ENCODE measurements around the gene AGL.
"Not testable (repeated sequence)": the region's sequence is repeated elsewhere in the genome, so short reads cannot be mapped to it uniquely, and the experiment has no call there.

The AGL gene

DNA sequence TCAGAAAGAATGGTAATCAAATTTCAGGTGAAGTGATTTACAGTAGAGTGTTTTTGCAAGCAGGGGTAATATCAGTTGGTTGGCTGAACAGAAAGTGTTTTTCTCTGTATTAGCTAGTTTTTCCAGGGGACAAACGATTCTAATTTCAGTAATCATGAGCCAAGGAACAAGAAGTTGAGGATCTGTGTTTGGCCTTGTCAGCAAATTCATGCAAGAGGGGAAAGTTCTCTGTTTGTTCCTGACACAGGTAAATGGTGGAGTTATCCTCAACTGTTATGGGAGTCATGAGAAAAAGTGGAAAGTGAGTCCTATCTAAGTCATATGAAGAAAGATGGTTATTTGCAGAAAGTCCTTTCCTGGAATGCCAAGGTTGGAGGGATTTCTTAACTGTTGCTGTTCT lies 95.0 kb downstream of the AGL start:
- no peak for DNase-seq

DNA sequence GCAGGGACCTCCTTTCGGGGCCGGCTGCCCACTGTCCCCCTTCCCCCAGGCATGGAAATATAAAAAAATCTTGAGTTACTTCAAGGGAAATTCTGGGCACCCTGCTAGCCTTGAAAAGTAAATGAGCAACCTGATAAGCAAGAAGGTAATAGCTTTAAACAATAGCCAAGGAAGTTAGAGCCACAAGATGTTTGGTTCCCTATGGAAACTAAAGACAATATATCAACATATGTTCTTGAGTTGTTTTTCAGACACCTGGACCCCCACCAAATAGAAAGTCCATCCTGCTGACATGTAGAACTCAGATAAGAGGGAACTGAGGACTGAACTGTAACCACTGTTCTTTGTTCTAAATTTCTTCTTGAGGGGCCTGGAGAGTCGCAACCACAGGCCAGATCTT lies 100.3 kb downstream of the AGL start:
- no peak for DNase-seq

DNA sequence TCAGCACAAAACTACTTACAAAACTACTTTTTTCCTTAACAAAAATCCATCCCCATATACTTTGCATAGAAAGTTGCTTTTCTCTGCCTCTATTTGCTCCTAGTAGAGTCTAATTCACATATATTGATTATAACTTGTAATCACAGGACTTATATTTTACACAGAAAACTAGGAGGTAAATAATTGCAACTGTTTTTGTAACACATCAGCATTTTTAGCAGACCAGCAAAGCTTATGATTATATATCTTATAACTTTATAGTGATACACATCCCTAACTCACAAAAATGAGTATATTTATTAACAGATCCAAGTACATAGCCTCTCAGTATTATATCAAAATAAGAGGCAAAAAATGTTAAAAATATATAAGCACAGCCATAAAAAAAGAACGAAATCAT lies 102.4 kb downstream of the AGL start:
- DNase-seq = no peak

DNA sequence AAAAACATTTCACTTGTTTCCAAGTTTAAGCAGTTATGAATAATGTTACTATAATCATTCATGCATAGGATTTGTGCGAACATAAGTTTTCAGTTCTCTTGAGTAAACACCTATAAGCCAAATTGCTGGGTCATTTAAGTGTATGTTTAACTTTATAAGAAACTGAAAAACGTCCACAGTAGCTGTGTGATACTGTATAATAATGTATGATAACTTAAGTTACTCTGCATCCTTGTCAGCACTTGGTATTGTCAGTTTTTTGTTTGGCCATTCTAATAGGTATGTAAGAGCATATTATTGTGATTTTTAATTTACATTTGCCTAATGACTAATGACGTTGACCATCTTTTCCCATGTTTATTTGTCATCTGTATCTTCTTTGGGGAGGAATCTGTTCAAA lies 105.2 kb downstream of the AGL start:
- no peak for DNase-seq

DNA sequence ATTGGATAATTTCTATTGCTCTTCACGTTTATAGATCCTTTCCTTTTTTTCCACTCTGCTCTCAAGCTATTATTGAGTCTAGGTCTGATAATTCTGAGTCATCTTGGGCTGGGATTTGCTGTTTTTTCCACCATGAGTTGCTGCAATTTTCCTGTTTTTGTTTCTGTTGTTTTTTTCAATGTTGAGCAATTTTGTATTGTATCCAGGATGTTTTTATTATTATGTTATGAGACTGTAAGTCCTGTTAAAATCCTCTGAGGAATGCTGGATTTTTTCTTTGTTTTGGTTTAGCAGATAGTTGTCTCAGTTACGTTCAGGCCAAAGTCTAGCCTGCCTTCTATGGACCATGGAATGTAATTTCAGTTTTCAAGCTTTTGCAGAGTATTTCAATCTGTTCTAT lies 106.6 kb downstream of the AGL start:
- no peak for DNase-seq

DNA sequence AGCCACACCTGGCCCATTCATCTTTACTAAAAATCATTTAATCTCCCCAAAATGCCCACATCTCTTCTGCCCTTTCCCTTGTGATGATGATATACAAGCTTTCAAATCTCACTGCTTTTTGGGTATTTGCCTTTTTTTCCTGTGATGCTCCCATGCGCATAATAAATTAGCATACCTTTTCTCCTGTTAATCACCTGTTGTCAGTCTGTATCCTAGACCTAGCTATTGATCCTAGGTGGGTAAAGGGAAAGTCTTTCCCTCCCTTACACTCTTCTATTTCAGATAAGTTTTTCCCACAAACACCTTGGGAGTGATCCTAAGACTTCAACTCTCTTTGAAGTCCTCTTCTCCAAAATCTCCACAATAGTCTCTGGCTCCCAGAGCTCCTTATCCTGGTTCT lies 107.7 kb downstream of the AGL start:
- DNase-seq = no peak

DNA sequence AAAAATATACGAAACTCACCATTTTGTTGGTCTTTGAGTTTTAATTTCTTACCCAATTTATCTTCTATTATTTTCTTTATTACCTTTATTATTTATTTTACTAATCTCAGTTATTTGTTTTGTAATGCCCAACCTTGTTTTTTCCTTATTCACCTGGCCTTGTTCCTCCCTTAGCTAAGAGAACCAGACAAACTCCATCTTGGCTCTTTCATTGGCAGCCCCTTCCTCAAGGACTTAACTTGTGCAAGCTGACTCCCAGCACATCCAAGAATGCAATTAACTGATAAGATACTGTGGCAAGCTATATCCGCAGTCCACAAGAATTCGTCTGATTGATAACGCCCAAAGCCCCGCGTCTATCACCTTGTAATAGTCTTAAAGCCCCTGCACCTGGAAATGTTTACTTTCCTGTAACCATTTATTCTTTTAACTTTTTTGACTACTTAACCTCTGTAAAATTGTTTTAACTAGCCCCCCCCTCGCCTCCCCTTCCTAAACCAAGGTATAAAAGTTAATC lies 109.1 kb downstream of the AGL start:
- not testable (repeated sequence) for DNase-seq

DNA sequence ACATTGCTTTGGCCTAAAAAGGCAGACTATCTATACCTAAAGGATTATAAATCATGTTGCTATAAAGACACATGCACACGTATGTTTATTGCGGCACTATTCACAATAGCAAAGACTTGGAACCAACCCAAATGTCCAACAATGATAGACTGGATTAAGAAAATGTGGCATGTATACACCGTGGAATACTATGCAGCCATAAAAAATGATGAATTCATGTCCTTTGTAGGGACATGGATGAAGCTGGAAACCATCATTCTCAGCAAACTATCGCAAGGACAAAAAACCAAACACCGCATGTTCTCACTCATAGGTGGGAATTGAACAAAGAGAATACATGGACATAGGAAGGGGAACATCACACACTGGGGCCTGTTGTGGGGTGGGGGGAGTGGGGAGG lies 110.1 kb downstream of the AGL start:
- not testable (repeated sequence) for DNase-seq

DNA sequence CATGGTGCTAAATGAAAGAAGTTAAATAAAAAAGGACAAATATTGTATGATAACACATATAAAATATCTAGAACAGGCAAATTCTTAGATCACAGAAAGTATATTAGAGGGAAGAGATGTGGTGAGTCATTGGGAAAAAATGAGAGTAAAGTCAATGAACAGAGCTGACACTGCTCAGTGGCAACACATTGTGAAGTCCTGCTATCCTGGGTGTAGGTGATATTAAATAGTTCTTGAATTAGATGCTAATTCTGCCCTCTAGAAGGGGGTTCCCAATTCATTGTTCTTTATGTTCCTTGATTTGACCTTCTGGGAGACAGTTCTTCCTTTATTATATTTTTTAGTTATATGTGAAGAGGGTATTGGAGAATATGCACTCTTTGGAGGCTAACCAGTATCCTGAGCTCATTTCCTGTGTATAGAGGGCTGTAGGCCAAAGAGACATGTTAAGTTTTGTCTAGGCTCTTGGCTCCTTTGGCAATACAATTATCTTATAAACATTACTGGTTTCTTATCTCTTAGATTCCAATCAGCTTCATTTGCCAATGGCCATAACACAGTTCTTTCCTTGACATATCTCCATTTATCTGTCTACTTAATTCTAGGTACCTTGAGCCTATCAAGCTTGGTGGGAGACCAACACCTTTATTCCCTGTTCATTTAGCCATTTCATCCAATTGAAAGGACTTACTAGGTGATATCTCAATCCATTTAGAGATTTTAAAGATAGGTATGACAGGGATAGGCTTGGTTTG lies 113.1 kb downstream of the AGL start:
- no peak for DNase-seq

DNA sequence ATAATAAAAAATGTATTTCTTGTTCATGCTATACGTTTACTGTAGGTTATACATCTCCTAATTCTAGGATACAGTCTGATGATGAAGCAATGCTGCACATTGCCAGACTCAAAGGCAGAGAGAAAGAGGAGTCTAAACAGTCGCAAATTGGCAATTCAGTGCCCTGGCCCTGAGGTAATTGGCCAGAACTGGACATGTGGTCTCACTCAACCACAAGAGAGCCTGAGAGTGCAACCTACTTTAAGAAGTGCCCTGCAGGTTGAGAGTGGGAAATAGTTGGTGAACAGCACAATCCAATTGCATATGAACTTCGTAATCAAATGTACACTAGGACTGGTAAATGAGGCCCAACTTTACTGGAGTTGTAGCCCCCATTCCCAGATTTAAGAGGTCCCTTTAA lies 114.6 kb downstream of the AGL start:
- no peak for DNase-seq

DNA sequence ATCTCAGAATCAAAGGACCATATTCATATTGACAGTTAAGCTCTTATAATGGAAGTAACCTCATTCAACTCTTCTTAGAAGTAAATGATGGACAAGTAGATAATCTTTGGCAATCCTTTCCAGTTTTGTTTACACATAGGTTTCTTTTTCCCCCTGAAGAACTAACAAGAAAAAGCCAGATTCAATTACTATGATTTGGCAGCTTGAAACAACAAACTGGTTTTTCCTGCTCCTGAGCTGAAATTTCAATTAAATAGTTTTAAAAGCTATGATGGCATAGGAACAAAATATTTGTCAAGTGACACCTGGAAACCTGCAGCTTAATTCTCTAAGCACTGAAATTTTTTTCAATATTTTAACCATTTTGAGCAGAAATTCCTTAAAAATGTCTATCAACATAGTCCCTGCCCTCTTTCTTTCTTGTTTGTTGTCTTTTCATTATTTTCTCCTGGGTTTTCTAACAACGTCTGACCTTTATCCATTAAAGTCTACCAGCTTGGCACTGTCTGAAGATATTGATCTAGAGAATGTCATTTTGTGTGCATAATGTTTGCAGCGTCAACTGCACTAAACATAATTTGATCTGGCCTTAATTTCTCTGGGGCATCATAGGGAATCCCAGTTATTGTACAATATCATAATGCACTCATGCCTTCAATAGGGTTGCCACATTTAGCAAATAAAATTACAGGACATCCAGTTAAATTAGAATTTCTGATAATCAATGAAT lies 115.7 kb downstream of the AGL start:
- DNase-seq = no peak

DNA sequence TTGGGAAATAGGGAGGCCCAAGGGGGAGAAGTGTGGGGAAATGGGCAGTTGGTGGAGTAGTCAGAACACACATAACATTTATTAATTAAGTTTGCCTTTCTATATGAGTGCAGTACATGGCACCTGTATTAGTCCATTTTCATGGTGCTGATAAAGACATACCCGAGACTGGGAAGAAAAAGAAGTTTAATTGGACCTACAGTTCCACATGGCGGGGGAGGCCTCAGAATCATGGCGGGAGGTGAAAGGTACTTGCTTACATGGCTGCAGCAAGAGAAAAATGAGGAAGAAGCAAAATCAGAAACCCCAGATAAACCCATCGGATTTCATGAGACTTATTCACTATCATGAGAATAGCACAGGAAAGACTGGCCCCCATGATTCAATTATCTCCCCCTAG lies 118.1 kb downstream of the AGL start:
- no peak for DNase-seq

DNA sequence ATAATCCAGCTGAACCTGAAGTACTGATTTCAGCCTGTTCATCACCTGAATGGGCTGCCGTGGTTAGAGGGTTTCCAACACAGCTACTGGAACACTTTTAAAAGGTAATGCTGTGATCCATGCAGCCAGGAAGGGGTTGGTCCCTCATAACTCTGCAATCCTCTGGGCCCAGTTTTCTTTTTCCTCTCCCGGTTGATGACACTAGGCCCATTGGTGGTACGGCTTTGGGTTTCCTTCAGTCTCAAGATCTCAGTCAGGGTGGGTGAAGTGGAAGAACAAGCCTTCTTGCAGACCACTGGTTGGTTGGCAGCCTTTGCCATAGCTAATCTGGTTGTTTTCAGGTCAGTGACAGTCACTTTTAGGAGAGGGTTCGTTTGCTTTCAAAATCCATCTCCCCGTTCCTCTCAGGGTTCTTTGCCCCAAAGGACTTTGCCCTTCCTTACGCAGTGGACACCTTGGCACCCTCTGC lies 119.1 kb downstream of the AGL start:
- DNase-seq = no peak

DNA sequence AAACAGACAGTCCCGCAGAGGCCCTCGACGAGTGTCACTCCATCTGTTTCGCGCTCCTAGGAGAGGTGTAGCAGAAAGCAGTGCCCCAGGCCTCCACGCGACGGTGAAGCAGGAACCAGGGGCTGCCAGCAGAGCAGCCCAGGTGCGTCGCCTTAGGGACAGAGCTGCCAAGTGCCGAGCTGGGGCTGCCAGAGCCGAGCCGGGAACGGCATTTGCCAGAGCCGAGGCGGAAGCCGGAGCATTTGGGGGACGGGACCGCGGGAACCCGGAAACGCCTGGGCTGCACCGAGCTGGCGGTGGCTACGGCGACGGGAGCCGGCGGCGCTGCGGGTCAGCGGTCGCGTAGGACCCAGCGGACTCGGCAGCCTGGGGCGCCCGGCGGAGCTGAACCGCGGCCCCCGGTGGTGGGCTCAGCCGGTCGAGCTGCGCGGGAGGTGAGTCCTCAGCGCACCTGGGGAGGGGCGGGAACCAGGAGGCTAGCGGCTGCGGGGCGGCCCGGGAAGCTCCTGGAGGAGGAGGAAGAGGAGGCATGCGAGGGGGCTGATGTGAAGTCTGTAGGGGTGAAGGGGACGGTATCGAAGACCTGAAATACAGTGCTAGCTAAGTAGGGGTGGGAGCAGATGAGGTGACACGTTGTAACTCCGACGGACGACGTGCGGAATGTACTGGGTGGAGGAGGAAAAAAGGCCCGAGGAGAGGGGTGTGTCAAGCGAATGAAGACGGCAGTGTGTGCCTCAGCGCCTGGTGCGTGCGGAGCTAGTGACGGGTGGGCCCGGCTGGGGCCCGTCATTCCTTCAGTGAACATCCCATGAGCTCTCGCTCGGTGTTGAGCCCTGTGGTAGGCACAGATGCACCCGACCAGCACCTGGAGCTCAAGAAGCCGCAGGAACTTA lies 119.8 kb downstream of the AGL start, which contains the start of gene SLC35A3:
TSS of gene SLC35A3 (plus strand) at position 268 of the 893 bp plus-strand sequence. CDS start 23,559 bp downstream, outside the sequence.
- DNase-seq = peak; percentile 76

DNA sequence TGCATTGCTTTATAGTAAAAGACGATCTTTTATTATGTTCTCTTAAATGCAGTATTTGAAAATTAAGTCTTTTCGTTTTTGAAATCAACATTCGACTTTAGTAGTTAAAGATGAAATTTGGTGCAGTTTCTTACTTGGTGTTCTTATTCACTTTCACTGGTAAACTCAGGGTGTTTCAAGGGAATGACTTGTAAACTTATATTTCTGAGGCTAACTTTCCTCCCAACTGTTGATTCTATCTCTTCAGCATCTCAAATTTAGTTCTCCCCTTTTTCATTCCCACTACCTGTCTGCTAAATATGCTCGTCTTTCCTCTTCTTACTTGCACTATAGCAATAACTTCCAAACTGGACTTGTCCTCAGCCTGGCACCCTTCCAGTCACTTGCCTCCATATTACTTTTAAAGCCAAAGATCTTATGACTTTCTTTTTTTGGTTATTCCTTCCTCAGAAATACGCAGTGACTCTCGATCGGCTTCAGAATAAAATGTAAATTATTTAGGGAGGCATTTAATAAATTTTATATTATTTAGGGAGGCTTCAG lies 120.6 kb downstream of the AGL start:
- no peak for DNase-seq

DNA sequence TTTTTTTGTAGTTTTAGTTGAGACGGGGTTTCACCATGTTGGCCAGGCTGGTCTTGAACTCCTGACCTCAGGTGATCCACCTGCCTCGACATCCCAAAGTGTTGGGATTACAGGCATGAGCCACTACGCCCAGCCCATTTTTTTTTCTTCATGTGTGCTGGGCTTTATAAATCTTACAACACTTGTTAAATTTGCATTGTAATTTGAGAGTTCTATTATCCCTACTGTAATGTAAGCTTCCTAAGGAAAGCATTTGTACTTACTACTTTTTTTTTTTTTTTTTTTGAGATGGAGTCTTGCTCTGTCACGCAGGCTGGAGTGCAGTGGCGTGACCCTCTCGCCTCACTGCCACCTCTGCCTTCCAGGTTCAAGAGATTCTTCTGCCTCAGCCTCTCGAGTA lies 121.9 kb downstream of the AGL start:
- DNase-seq = not testable (repeated sequence)
